T-helper 22 cell (primary cell): Measurements from ENCODE around the gene IGF2BP3.
"Not testable (repeated sequence)": the region's sequence is repeated elsewhere in the genome, so short reads cannot be mapped to it uniquely, and the experiment has no call there.

ENCODE experiments used
- DNase-seq: peaks from one replicate; pipeline ENCODE4 v3.0.0-alpha.2; 2020; ENCODE audit warnings: low read depth

IGF2BP3 gene

DNA sequence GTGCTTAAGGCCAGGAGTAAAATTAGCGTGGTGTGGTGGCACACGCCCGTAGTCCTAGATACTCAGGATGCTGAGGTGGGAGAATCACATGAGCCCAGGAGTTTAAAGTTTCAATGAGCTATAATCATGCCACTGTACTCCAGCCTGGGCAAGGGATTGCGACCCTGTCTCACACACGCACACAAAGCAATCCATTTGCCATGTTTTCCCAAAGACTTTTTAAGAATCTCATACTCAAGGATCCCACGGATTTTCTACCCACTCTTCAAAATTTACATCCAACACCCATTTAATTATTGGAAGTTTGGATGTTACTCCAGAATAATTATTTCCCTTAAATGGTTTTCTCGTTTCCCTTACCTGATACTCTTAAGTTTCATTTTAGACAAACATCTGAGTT is 47.9 kb downstream of the IGF2BP3 start:
- DNase-seq: no peak

DNA sequence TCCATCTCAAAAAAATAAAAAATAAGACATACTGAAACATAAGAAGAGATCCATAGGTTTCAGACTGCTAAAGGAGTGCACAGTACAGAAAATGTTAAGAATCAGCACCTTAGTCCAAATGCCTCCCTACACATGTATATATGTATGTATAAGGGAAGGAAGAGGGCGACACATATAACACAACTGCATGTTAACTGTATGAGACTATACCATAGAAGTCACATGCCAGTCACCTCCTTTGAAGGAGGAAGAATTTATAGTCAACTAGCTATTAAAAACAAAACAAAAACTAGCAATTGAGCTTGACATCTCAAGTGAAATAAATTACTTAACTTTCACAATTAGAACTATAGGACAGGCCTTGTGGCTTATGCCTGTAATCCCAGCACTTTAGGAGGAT is 50.4 kb downstream of the IGF2BP3 start:
- no peak for DNase-seq

DNA sequence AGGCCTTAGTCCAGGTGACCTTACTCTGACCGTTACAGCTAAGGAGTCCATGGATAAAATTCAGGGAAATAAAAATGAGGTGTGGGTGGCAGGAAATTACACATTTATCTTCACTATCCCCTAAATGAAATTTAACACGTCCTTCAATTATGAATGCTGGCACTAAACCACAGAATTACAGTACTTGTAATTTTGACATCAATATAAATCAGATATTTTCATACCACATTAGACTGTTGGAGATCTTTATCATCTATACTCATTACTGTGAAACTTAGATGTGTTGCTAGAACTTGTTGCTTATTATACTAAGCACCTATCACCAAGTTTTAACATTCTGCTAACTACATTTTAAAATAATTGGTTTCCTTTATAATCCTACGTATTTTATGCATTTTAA is 51.1 kb downstream of the IGF2BP3 start:
- DNase-seq: no peak

DNA sequence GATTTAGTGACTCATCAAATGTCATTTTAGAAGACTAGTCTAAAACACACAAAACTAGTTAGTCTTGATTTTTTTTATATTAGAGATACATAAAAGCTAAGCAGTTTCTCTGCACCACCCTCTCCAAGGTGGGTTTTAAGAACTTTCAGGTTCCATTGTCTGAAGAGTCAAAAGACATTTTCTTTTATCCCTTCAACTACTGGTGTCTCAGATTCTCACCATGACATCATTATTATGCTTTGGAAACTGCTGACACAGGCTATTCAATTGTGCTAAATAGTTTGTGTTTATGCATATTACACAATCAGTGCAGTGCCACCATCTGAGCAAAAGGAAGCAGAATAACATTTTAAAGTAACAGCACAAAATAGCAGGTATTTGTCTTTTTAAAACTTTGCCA is 52.2 kb downstream of the IGF2BP3 start:
- DNase-seq: no peak

DNA sequence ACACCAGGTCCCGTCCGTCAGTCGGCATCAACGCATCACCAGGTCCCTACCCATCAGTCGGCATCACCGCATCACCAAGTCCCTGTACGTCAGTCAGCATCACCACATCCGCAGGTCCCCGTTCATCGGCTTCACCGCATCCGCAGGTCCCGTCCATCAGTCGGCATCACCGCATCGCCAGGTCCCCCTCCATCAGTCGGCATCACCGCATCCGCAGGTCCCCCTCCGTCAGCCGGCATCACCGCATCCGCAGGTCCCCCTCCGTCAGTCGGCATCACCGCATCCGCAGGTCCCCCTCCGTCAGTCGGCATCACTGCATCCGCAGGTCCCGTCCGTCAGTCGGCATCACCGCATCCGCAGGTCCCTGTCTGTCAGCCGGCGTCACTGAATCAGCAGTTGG is 55.1 kb downstream of the IGF2BP3 start:
- DNase-seq: no peak

DNA sequence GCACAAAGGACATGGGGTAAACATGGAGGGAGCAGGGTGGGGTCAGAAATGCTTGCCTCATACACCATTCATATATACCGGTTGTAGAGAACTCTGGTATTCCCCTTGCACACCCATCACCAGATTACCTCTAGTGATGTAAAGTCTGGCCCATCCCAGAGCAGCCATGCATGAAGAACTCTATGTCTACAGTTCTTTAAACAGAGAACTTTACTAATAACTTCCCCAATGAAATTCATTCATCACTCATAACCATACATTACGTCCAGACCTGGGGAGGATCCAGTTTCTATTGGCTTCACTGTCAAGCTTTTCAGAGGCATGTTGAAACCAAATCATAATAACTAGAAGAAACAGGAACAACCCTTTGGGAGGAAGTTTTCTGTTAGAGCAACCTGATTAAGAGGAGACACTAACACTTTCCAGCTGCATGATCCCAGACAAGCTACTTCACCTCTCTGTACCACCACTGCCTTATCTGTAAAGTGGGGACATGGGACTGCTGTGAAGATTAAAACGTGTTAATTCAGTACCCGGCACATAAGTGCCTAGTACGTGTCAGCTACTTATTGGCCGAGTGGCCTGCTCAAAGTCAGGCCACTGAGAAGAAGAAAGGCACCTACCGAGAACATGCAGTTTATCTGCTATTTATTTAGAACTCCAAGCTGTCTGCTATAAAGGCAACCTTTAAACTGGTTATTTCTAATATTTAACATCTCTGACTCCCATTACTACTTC is 59.7 kb downstream of the IGF2BP3 start:
- no peak for DNase-seq

DNA sequence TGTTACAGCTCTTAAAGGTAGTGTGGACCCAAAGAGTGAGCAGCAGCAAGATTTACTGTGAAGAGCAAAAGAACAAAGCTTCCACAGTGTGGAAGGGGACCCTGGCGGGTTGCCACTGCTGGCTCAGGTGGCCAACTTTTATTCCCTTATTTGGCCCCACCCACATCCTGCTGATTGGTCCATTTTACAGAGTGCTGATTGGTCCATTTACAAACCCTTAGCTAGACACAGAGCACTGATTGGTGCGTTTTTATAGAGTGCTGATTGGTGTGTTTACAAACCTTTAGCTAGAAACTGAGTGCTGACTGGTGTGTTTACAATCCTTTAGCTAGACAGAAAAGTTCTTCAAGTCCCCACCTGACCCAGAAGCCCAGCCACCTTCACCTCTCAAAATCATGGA is 63.7 kb downstream of the IGF2BP3 start:
- not testable (repeated sequence) for DNase-seq

DNA sequence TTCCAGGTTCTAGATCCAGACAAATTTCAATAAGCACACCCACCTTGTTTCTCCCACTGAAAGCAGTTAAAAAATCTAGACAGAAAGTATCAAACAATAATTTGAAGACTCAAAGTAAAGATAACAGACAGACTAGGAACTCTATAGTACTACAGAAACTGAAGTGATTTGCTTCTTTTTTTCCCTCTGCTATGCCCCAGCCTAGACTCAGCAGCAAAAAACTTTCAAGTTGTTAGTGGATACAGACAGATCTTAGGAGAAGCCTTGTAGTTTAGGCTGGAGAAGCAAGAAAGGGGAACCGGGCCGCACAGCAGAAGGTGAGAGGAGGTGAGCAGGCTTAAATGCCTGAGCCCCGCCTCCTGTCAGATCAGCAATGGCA is 65.1 kb downstream of the IGF2BP3 start:
- DNase-seq: no peak

DNA sequence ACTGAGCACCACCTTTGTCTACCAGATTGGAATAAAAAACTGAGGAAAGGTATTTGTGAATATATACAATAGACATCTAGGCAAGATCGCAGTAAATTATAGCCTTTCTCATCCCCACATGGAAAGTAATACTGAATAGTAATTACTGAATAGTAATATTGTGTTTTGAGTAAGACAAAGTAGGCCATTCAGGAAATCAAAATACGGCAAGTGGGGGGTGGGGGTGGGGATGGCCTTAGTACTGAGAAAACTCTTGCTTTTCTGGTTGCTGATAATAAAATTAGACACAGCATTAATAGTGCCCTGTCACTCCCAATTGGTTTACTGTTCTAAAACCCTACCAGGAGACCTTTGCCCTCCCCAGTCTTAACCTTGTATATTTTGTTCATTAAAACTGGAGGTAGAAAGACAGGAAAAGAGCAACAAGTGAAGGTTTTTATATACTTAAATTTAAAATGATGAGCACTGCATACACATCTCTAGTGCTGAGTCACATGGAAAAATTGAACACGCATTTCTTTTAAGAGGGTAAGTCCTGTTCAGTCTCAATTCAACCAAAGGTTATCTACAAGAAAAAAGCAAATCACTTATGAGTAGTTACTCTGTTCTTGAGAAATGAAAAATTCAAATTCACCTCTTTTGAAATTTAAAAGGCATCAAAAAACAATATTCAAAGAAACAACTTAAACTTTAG is 65.6 kb downstream of the IGF2BP3 start:
- DNase-seq: no peak

DNA sequence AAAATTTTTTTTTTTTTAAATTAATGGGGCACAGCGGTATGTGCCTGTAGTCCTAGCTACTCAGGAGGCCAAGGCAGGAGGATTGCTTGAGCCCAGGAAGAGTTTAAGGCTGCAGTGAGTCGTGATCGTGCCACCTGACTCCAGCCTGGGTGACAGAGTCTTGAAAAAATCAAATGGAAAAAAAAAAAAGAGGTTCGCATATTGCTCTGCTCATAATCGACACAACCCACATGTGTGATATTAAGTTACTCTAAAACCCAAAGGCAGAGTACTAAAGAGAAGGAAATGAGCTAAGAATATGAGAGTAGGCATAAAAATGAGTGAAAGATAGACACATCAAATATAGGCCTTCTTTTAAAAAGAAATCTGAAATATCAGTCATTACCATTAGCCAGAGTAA is 66.3 kb downstream of the IGF2BP3 start:
- DNase-seq: no peak

DNA sequence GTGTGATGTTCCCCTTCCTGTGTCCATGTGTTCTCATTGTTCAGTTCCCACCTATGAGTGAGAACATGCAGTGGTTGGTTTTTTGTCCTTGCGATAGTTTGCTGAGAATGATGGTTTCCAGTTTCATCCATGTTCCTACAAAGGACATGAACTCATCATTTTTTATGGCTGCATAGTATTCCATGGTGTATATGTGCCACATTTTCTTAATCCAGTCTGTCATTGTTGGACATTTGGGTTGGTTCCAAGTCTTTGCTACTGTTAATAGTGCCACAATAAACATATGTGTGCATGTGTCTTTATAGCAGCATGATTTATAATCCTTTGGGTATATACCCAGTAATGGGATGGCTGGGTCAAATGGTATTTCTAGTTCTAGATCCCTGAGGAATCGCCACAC is 72.2 kb downstream of the IGF2BP3 start:
- DNase-seq: not testable (repeated sequence)

DNA sequence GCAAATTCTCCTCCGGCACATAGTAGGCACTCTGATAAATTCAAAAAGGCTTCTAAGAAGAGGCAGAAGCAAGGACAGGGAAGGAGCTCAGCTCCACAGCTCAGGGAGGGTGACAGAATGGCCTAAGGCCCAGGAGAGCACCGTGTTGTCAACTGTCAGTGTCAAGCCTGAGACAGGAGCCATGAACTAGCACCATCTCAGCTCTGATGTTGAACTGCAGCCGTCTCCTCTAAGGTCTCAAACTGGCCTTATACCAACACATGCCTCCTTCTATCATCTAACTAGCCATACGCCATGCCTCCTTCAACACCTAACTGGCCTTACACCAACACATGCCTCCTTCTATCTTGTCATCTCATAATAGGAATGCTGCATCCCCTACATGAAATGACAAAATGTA is 73.0 kb downstream of the IGF2BP3 start:
- DNase-seq: no peak

DNA sequence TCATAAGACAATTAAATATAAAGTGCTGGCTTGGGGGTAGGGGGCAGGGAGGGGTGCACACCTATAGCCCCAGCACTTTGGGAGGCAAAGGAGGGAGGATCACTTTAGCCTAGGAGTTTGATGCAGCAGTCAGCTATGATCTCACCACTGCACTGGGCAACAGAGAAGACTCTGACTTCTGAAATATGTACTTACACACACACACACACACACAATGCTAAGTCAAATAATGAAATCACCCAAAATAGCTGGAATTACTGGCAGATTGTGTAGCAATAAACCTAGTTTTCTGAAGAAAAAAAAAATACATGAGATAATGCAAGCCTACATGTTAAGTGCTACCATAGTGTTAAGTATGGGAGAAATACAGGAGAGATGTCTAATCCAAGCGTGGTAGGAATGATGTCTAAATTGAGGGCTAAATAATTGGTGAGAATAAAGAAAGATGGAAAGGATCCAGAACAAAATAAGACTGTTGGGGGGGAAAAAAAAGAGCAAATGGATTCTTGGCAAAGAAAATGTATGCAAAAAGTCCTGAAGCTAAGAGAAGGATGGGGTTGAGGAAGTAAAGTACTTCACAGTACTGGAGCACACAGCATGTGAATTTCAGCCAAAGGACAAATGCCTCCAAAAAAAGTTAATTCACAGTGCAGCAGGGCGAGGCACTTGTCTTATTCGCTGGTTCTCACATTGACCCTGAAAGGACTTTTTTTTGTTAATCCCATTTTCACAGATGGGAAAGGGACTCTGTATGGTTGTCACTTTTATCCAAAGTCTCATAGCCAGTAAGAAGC is 73.9 kb downstream of the IGF2BP3 start:
- DNase-seq: no peak

DNA sequence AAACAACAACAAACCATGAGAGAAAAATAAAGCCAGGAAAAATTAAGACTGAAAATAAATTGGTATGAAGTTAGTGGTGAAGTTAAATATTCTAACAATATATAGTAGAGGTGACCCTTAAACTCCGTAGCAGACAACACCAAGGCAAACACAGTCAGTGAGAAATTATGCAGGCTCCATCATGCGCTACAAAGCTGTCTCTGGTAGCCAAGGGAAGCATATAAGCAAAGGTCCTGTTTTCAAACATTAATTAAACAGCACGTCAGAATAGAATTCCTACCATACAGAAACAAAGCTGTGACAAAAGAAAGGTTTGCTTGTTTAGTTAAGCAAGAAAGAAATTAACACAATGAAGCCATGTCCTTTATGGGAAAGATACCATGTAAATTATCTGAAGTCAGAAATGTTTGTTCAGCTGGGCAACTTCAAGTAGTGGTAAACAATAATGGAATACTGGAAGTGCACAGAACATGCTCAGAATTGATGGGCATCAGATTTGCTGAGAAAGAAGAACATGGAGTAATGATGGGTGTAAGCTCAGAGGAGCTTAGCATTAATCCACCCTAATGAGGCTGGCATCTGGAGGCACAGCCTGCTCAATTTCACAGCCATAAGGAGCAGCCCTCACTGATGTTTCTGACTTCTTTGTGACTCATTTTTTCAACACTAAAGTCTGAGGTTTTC is 75.7 kb downstream of the IGF2BP3 start:
- DNase-seq: no peak

DNA sequence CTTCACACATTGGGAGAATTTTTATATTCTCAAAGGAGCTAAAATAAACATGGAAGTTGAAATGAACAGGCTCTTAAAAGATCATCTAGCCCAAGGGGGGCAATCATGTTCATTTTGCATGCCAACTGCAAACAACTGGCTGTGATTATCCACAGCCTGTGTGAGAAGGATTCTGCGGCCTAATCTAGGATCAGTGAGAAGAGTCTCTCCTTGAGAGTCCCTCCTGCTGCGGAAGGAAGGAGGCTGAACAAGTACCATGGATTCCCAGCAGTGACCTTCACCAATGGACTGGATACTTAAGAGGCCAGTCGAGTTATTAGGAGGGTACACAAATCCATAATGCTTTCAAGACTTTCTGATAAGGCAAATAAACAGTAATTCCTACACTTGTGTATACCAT is 76.7 kb downstream of the IGF2BP3 start:
- no peak for DNase-seq

DNA sequence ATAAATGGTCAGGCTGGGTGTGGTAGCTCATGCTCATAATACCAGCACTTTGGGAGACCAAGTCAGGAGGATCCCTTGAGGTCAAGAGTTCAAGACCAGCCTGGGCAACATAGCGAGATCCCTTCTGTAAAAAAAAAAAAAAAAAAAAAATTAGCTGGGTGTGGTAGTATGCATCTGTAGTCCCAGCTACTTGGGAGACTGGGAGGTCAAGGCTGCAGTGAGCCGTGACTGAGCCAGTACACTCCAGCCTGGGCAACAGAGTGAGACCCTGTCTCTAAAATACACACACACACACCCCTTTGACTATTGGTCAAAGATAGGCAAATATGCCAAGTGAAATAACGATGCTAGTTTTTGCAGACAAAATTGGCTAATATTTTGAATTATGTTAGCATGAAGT is 80.6 kb downstream of the IGF2BP3 start:
- no peak for DNase-seq

DNA sequence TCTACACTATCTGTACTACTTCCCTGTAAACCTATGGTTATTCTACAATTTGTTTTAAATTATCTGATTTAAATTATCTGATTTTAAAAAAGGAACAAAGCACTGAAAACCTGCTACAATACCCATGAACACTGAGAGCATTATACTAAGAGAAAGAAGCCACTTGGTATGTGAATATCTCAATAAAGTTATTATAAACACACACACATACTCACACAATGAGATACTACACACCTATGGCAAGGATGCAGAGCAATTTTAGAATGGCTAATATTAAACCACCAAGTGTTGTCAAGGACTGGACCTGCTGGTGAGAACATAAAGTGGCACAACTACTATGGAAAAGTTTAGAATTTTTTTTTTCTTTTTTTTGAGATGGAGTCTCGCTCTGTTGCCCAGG is 82.7 kb downstream of the IGF2BP3 start:
- DNase-seq: no peak

DNA sequence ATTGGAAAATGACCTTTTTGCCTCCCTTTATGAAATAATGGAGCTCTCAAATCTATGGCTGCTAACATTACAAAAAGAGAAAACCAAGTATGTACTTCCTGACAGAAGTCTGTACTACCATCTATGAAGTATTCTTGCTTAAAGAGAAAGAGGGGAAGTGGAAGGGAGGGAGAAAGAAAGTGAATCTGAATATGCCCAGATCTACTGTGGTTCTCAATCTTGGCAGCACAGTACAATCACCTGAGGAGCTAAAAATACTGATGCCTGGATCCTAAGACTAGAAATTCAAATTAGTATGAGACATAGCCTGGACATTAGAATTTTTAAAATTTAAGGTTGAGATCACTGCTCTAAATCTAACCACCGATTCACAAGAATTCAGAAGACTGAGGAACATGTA is 85.2 kb downstream of the IGF2BP3 start:
- no peak for DNase-seq

DNA sequence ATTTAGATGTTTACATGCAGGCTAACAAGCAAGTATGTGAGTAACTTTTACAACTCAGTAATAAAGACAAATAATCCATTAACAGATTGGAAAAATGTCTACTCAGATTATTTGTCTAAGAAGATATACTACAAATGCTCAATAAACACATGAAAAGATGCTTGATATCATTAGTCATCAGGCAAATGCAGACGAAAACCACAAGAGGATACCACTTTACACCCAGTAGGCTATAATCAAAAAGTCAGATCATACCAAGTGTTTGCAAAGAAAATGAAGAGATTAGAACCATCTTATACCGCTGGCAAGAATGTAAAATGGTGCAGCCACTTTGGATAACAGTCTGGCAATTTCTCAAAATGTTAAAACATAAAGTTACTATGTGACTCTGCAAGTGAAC is 87.1 kb downstream of the IGF2BP3 start:
- DNase-seq: no peak

DNA sequence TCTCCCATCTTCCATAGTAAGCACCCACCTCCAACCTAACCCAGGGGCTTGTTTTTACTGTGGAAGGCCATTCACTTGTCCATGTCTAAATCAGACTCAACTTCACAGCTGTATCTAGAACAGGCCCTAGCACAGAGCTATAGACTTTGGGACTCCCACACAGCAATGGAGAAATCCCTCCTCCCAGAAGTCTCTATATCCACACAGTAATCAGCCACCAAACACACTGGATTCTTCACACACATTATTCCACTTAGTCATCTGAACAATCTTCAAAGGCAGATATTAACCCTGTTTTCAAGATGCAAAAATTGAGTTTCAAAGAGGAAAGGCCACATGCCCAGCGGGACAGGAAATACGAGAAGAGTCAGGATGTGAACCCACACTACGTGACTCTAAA is 89.3 kb downstream of the IGF2BP3 start:
- no peak for DNase-seq

DNA sequence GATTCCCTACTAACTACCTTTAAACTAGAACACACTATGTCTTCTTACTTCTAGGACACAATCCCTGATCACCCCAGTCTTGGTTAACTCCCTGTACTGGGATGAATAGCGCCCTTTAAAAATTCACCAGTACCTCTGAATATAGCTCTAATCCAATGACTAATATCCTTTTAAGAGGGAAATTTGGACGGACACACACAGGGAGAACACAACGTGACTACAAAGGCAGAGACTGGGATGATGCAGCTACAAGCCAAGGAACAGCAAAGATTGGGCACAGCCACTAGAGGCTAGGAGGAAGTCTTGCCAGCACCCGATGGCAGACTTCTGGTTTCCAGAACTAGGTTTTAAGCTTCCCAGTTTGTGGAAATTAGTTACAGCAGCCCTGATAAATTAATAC is 89.7 kb downstream of the IGF2BP3 start:
- DNase-seq: no peak

DNA sequence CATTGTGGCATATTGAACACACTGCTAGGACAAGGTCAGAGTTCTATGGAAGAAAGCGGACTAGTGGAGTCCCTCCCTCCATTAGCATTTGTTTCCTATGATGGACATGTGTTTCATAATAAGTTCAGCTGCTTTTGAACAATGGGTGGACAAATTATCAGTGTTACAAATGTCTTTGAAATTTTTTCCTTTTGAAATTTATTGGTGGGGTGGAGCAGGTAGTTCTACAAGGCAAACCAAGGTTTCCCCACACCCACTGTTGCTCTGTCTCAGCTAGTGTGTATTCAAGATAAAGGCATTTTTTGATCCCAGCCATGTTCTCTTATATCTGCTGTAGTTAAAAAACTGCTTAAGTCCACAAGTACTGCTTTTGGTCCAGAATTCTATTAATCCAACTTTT is 91.3 kb downstream of the IGF2BP3 start:
- DNase-seq: no peak

DNA sequence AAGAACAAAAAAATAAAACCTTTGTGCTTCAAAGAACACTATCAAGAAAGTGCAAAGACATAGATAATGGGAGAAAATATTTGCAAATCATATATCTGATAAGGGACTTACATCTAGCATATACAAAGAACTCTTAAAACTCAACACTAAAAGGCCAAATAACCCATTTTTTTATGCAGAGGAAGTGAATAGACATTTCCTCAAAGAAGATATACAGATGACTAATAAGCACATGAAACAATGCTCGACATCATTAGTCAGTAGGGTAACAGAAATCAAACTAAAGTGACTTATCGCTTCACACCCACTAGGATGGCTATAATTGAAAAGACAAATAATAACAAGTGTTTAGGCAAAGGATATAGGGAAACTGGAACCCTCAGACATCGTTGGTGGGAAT is 93.2 kb downstream of the IGF2BP3 start:
- DNase-seq: no peak
